VCaP (cell line): Measurements from ENCODE around the gene COMMD7.

Experiments
- H3K27ac ChIP-seq: fragments of 450-650 bp; 2 replicates; pipeline ENCODE4 v1.5.1; 2017
- CTCF ChIP-seq: fragments of 450-650 bp; conservative IDR thresholded peaks from 2 replicates; pipeline ENCODE4 v1.5.1; 2017; ENCODE audit warnings: mild to moderate bottlenecking, moderate library complexity

The COMMD7 gene

GRCh38 chr20:32675223-32675975, 67.9 kb downstream of the COMMD7 start:
- peak overlapping the region; percentile 27 for H3K27ac ChIP-seq
- no peak for TF ChIP-seq CTCF

DNA sequence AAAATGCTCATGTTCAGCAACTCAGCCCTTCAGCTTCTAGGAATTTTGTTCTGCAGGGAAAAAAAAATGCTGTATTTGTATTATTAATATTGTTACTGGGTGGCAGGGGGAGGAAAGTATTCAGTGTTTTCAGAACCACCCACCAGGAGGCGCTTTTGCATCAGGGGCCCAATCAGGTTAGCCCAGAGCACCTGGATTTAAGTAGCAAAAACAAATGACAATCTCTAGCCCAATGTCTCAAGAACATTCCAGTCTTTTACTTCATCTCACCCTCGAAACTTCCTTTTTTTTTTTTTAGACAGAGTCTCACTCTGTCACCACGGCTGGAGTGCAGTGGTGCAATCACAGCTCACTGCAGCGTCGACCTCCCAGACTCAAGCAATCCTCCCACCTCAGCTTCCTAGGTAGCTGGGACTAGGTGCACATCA, 68.9 kb downstream of the COMMD7 start:
- no peak overlapping the region for H3K27ac ChIP-seq
- peak; percentile 89 for TF ChIP-seq CTCF

- no peak overlapping the region for H3K27ac ChIP-seq
- TF ChIP-seq CTCF, result no peak
Measured at GRCh38 chr20:32672982-32673851, 70.0 kb downstream of the COMMD7 start.

DNA sequence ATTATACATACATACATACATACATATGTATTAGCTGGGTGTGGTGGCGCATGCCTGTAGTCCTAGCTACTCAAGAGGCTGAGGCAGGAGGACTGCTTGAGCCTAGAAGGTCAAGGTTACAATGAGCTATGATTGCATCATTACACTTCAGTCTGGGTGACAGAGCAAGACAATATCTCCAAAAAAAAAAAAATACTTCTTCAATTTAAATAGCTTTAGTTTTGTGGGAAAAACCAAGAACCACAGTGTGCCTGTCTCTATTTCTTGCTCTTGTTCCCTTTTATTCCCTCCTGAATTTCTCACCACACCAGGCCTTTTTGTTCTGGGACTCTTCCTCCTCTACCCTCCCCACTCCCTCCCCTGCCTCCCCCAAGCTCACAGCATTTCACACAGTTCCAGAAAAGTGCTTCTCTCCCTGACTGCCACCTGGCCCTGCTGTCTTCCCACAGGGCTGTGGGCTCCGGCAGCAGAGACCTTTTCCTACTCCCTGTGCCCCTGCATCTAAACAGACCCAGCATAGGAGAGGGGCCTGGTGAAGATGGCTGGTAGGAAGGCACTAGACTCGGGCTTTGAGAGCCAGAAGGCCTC, 70.8 kb downstream of the COMMD7 start:
- no peak overlapping the region for H3K27ac ChIP-seq
- TF ChIP-seq CTCF, result no peak

GRCh38 chr20:32670773-32671455, 72.4 kb downstream of the COMMD7 start:
- no peak overlapping the region for H3K27ac ChIP-seq
- TF ChIP-seq CTCF, result no peak

- TF ChIP-seq CTCF, result no peak
- H3K27ac ChIP-seq, result no peak overlapping the region
Measured at GRCh38 chr20:32667027-32667426, 76.2 kb downstream of the COMMD7 start.

GRCh38 chr20:32664678-32665159, 78.5 kb downstream of the COMMD7 start:
- no peak for TF ChIP-seq CTCF

More at GRCh38 chr20:32664678-32665159, 78.5 kb downstream of the COMMD7 start:
- no peak overlapping the region for H3K27ac ChIP-seq
